Hypothalamus (tissue), 51 donors: ENCODE measurements around the gene PRCC.

Source experiments
- DNase-seq, 51 donors: peaks; one replicate each; lab custom pipeline; 2025; lab: John Stamatoyannopoulos, UW

PRCC gene

DNA sequence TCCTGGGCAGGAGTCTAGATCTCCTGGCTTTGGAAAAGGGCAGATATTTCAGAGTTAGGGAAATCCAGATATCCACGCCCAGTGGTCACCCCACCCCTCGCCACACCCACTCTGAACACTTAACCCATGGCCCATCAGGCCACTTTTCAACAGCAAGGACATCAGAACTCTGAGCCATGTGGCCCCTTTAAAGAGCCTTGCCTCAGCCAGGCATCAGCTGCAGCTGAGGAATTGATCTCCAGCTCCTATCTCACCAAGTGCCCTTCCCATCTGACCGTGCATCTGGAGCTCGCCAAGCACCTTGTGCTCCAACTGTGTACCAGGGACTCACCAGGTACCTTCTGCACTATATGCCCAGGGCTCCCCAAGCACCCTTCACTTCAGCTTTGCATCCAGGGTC, 69.6 kb downstream of the PRCC start:
- no peak for DNase-seq

DNA sequence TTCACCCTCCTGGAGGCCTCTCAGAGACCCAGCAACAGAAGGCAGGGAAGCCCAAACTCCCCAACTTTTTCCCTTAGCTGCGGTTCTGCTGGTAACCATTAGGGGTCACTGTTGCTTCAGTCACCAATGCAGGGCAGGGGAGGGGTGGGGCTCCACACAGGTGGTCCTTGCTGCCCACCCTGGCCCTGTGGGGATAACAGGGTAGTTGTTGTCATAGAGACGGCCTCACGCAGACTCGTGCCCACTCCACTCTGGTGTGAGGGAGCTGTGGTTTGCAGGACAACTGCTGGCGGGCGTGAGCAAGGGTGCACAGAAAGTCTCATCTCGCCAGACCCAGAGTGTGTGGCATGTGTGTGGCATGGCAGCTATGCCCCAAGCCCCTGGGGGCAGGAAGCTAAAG, 71.6 kb downstream of the PRCC start:
- peak in 6 of 51 donors; percentile 4 to 20 (median 9) for DNase-seq

DNA sequence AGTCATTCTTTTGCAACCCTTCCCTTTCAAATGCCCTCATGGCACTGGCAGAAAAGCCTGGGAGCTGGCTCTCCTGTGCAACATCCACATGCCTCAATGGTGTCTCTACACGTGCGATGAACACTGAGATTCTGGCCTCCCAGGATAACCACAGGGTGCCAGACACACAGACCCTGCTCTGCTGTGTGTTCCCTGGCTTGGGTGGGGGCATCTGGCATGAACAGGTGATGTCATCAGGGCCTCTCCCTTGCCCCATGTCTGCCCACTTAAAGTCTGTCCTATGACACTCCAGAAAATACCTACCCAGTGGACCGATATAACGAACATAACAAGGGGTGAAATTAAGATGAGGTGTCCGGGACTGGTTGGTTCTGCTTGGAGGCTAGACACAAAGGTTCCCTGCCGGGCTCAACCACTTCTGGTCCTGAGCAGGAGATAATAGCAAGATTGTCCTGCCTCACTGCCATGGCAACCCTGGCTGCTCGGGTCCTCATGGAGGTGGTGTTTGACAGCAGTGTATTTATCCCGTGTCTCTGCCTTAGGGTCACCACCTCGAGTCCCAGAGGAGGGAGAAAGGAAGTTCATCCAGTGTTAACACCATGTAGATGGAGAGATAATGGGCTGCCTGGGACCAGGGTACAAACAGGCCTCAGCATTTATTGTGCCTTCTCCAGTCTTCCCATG, 72.2 kb downstream of the PRCC start:
- no peak for DNase-seq

DNA sequence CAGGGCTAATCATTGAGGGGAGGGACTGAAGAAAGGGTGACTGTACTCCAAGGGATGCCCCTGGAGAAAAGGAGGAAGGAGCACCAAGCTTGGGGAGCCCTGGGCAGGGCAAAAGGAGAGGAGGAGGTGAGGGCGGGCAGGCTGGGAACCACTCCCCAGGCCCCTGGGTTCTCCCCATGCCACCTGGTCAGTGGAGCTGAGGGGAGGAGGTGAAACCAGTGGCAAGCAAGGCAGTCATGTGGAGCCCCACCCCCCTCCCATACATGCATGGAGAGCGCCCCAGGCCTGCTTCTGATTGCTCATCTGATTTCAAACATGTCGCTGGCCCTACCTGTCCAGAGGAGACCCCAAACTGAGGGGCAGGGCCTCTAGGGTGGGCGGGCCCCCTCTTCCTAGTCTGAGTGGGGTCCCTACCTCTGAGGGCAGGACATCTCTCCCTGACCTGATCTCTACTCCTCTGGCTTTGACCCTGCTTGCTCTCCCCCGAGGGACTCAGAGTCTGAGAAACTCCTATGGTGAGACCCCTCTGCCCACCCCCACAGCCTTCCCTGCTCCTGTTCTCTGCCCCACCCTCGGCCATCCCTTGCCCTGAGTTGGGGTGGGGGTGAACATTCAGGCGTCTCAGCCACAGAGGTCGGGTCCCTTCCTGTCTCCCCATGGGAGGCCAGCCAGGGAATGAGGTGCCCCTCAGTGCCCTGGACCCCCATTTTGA, 73.0 kb downstream of the PRCC start:
- DNase-seq = no peak

DNA sequence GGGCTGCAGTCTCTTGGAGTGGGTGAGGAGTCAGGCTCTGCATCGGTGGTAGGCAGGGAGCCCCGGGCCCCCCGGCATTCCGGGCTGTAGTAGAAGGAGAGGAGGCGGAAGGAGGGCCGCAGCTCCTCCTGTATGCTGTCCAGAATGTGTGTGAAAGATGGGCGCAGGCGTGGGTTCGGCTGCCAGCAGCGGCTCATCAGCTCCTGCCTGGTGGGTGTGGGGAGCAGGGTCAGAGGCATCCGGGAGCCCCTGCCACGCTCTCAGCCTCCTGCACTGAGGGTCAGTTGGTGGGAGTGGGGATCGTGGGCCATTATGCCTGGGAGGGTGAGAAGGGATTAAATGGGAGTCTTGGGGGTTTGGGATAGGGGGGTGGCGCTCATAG, 73.6 kb downstream of the PRCC start:
- no peak for DNase-seq

DNA sequence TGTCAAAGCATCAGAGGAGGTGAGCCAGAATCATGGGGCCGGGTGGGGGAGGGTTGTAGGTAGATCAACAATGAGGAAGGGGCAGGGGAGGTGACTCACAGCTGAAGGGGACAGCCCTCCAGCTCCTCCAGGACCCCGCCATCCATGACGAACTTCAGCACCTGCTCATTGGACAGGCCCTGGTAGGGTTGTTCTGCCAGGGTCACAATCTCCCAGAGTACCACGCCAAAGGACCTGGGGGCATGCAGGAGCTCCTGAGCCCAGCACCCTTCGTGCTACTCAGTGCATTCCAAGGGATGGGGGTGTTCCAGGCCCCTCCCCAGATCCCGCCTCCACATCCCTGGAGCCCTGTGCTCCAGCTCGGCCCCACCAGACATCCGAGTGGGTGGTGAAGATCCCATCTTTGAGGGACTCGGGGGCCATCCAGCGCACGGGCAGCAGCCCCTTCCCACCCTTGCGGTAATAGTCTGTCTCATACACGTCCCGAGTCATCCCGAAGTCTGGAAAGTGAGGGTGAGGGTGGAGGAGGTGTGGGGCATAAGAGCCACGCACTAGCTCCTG, 74.0 kb downstream of the PRCC start:
- no peak for DNase-seq

DNA sequence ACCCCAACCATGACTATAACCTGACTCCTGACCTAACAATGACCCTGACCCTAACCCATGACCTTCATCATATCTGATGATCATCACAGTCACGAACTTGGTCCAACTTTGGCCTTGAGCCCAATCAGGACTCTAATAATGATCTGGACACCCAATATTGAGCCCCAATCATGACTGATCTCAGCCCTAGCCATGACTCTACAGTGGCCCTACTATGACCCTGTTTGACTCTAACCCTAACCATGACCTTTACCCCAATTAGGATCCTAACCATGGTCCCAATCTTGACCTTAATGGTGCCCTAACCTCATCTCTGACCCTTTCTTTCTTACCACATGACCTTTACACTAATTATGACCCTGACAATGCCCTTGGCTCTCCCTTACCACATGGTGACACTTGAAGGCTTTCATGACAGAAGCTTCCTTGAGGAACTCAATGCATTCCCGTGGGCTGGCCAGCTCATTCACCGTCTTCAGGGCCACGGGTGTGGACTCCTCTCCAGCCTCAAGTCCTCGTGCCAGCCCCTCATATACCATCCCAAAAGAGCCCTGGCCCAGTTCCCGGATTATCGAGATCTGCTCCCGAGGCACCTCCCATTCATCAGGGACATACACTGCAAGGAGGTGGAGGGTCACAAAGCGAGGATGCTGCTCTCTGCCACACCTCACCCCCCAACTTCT, 75.4 kb downstream of the PRCC start:
- DNase-seq = no peak

DNA sequence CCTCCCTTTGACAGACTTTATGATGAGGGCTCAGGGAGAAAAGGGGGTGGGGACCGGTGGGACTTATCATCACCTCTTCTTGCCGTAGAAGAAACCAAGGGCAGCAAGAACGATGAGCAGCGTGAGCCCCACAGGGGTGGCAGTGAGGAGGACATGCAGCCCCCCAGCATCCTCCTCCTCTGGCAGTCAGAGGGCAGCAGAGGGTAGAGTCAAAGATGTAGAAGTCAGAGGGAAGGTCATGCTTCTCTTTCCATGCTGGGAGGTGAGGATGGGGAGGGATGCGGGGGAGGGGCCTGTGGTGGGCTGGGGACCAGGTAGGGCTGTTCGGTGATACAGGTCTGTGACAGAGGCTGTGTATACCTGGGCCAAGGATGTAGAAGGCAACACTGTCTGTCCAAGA, 76.8 kb downstream of the PRCC start:
- no peak for DNase-seq

DNA sequence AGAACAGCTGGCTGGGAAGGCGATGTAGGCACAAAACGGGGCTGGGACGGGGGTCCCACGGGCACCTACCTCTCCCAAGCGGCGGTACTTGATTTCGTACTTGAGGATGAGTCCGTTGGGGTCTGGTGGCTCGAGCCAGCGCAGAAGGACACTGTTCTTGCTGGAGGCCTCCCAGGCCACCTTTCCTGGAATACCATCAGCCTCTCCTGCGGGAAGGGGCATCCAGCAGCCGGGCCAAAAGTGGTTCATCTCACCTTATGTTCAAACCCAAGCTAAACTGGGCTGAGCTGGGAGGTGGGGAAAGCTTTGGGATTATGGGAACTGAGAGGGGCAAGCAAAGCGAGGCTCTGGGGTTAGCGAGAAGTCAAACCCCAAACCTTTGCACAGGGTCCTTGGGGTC, 77.3 kb downstream of the PRCC start:
- no peak for DNase-seq

DNA sequence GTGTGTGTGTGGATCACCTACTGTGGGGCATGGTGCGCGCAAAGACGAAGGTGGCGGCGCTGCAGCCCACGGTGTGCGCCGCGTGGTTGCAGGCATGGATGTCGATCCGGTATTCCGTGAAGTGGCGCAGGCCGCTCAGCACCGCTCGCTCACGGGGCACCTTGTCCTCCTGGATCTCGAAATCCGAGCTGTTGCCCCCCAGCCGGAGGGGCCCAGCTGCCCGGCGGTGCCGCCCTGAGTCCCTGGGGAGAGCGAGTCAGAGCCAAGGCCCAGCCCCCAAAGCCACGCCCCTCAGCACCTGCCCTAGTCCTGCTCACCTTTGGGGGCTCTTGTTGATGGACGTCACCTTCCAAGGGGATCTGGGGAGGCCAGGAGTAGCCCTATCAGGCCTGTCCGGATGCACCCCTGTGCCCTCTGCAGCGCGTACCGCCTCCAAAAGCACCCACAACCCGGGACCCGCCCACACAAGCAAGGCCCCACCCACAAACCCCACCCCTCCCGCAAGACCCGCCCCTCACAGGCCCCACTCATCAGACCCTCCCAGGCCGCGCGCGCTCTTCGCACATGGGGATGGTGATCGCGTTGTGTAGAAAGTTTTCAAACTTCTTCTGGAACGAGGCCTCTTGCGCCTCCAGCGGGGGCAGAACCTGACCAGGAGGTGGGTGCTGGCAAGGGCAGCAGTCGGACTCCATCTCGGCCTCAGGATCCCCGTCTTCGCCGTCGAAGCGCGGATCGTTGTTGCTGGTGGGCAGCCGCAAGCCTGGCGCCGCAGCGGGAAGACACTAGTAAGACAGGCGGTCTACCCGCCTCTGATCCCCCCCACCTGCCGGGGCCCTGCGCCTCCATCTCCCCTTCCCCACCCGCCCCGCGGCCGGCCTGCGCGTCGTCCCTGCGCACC, 78.0 kb downstream of the PRCC start:
- DNase-seq = no peak

DNA sequence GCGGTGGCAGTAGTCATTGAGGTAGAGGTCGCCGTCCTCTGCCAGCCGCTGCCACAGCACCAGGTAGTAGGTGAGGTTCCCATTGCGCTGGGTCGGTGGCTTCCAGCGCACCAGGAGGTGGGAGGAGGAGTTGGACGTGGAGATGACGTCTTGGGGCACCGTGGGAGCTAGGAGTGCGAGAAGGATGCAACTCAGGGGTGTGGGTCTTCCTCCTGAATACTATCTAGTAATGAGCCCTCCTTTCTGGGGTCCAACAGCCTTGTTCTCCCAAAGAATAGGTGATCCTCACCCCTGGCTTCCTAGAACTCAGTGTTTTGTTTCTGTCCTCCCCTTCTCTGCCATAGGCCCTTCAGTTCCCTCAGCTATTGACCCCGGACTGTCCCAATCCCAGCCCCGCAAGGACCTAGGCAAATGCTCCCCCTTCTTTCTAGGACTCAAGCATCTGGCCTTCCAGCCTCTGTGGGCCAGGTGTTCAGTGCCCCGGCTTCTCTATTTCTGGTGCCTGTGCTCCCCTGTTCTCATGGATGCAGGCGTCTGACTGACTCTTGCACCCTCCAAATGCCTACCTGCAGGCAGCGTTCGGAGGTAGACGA, 78.7 kb downstream of the PRCC start:
- no peak for DNase-seq

DNA sequence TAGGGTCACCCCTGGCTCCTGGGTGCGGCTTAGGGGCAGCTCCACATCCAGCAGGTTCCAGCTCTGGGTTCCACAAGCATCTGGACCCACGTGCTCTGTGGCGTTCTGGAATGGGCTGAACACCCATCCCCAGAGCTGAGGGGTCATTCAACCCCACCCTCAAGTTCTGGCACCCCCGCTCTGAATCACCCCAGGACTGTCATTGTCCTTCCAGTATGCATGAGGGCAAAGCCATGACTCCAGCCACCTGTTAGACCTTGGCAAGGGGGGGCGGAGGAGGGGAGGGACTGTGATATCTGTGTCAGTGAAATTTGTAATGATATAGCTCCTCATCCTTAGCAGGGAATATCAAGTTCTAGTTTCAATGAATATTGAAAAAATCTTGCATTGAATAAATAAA, 79.3 kb downstream of the PRCC start:
- no peak for DNase-seq

DNA sequence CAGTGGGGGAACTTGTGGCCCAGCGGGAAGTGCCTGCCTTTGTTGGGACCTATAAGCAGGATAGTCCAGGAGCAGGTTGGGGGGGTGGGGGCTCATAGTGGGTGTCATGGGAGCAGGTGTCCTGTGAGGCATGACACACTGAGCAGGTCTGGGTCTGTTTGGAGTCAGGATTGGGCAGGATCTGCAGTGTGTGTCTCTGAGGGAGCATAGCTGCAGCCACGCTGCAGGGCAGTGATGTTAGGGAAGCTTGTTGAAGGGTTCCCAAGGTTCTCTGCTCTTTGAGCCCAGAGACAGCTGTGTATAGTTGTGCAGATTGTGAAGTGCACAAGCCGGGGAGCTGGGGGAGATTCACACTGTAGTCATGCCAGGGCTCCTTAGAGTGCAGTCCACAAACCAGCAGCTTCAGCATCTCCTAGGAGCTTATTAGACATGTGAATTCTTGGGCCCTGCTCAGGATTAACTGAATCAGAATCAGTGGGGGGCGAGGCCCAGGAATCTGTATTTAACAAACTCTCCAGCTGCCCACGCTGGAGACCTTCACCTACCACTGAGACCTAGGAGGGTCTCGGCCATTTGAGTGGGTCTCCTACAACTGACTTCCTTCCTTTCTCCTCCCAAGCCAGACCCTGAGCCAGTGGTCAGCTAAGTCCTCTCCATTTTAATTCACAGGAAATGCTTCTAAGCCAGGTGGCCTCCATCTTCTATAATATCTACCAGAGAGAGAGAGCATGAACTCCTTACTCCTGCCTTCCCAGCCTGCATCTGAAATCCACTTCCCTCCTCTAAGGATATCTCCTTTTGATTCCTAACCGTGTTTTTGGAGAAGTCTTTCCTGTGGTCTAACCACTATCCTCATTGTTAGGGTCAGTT, 80.5 kb downstream of the PRCC start:
- DNase-seq = no peak

DNA sequence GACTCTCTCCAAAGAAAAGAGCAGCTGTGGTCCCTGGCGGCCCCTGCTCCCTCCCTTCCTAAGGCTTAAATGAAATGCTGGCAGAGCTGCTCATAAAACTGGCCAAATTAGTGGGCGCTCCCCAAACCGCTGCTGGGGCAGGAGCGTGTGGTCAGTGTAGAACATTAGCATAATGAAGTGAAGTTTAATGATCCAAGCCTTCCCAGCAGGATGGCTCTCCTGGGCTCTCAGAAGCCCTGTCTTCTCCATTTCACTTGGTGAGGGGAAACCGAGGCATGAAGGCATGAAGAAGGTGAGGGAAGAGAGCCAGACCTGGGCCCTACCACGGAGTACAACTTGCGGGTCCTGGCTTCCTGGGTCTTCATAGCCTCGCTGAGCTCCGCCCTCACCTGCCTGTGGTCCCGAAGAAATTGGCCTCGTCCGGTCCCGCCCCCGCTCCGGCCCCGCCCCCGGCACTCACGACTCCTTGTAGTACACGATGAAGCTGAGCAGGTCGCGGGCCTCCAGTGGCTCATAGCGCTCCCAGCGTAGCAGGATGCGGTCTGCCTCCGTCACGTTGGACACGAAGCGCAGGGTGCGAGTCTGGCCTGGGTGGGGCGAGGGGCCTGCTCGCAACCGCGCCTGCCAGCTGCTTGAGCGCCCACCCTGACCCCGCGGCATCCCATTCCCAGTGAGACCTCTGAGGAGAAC, 81.3 kb downstream of the PRCC start:
- DNase-seq = no peak

DNA sequence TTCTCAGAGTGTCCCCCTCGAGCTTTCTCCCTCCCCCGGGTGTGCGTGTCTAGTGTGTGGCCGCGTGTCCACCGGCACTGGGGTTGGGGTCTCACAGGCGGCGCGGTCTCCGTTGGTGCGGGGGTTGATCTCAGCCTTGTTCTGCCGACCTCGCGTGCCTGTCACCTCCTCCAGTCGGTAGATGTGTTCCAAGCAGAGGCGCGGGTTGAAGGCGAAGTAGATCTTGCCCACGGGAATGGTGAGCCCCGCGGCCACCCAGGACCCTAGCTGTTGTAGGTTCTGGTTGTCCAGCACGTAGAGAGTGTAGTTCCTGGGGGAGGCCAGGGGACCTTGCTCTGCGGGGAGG, 81.8 kb downstream of the PRCC start:
- no peak for DNase-seq
